Immature natural killer cell (primary cell): ENCODE results near the gene DCLRE1C. TPM values are rescaled to one million over a fixed set of nuclear protein-coding genes. Genes with fewer than 3 reads are reported as not detected.

Experiments used
- DNase-seq, 3 donors: peaks; one replicate each; pipeline ENCODE4 v3.0.0; 2022; ENCODE audit warnings: mixed read lengths in 1 of 3
- H3K27ac Mint-ChIP-seq, 6 donors: one replicate each; pipeline ENCODE4 v1.8.0; 2020; ENCODE audit warnings: mixed read lengths in 6 of 6, mild to moderate bottlenecking in 5 of 6, inconsistent platforms in 4 of 6, moderate library complexity in 3 of 6
- H3K27me3 Mint-ChIP-seq, 3 donors: one replicate each; pipeline ENCODE4 v1.8.0; 2020 to 2021; ENCODE audit warnings: low read depth in 3 of 3, mild to moderate bottlenecking in 3 of 3, mixed read lengths in 3 of 3, moderate library complexity in 3 of 3, inconsistent platforms in 1 of 3
- H3K36me3 Mint-ChIP-seq, 3 donors: one replicate each; pipeline ENCODE4 v1.8.0; 2020; ENCODE audit warnings: mixed read lengths in 3 of 3, inconsistent platforms in 2 of 3, mild to moderate bottlenecking in 2 of 3
- H3K4me1 Mint-ChIP-seq, 2 donors: one replicate each; pipeline ENCODE4 v1.8.0; 2020; ENCODE audit warnings: inconsistent platforms in 2 of 2, mild to moderate bottlenecking in 2 of 2, mixed read lengths in 2 of 2, moderate library complexity in 1 of 2
- H3K4me3 Mint-ChIP-seq, 5 donors: one replicate each; pipeline ENCODE4 v1.8.0; 2020; ENCODE audit warnings: mild to moderate bottlenecking in 5 of 5, mixed read lengths in 5 of 5, inconsistent platforms in 3 of 5, moderate library complexity in 3 of 5
- H3K9me3 Mint-ChIP-seq, 6 donors: one replicate each; pipeline ENCODE4 v1.8.0; 2020; ENCODE audit warnings: mild to moderate bottlenecking in 6 of 6, mixed read lengths in 6 of 6, inconsistent platforms in 4 of 6, moderate library complexity in 3 of 6
- polyA plus RNA-seq, 3 donors: library from polyadenylated mRNA; unstranded; fragments of 300-500 nt; fragmentation: Illumina TruSeq; gene quantifications; one replicate each; pipeline ENCODE4 v1.2.3, GENCODE V29; 2021

Gene DCLRE1C
- polyA plus RNA-seq, 3 donors from 2014 or later: 9.3 to 33.8 (median 13.9) TPM

GRCh38 chr10:14860791-14861190 lies 93.1 kb downstream of the DCLRE1C start:
- DNase-seq: no peak
- Mint-ChIP-seq H3K4me3 (no peak overlapping the region), H3K9me3 (no peaks in the 10 kb centered on the region), H3K27me3 (peaks cover 0 to 2% (median 0%) of the 10 kb centered on the region in 3 donors), H3K27ac (peak overlapping the region in 1 of 6 donors; percentile 55), H3K4me1 (peaks cover 2 to 7% of the 10 kb centered on the region in 2 donors), H3K36me3 (peaks cover 7 to 28% (median 11%) of the 10 kb centered on the region in 3 donors)

- peaks cover 8 to 33% (median 15%) of the 10 kb centered on the region in 3 donors for H3K36me3 Mint-ChIP-seq
Measured at GRCh38 chr10:14859775-14860174, 94.1 kb downstream of the DCLRE1C start.

GRCh38 chr10:14859043-14859442 lies 94.9 kb downstream of the DCLRE1C start:
- H3K27ac Mint-ChIP-seq: peak overlapping the region in 1 of 6 donors; percentile 30
- H3K4me3 Mint-ChIP-seq: no peak overlapping the region
- no peaks in the 10 kb centered on the region for H3K9me3 Mint-ChIP-seq
- peaks cover 15 to 33% (median 22%) of the 10 kb centered on the region in 3 donors for H3K36me3 Mint-ChIP-seq
- no peak for DNase-seq
- no peaks in the 10 kb centered on the region for H3K27me3 Mint-ChIP-seq
- peaks cover 2 to 7% of the 10 kb centered on the region in 2 donors for H3K4me1 Mint-ChIP-seq

More at GRCh38 chr10:14859775-14860174, 94.1 kb downstream of the DCLRE1C start:
- Mint-ChIP-seq H3K4me1 (peaks cover 2 to 7% of the 10 kb centered on the region in 2 donors), H3K27ac (peak overlapping the region in 1 of 6 donors; percentile 30), H3K27me3 (peaks cover 0 to 2% (median 0%) of the 10 kb centered on the region in 3 donors), H3K9me3 (no peaks in the 10 kb centered on the region), H3K4me3 (no peak overlapping the region)
- no peak for DNase-seq

GRCh38 chr10:14858338-14858960 lies 95.4 kb downstream of the DCLRE1C start:
- H3K36me3 Mint-ChIP-seq: peaks cover 12 to 37% (median 24%) of the 10 kb centered on the region in 3 donors

GRCh38 chr10:14855453-14855852 lies 98.4 kb downstream of the DCLRE1C start:
- Mint-ChIP-seq H3K4me3 (no peak overlapping the region), H3K36me3 (peaks cover 28 to 40% (median 30%) of the 10 kb centered on the region in 3 donors), H3K9me3 (no peaks in the 10 kb centered on the region), H3K27me3 (no peaks in the 10 kb centered on the region), H3K4me1 (peaks cover 0 to 7% of the 10 kb centered on the region in 2 donors), H3K27ac (no peak overlapping the region)
- DNase-seq: no peak

More at GRCh38 chr10:14858338-14858960, 95.4 kb downstream of the DCLRE1C start:
- Mint-ChIP-seq H3K9me3 (no peaks in the 10 kb centered on the region), H3K4me1 (peaks cover under 1 to 7% of the 10 kb centered on the region in 2 donors), H3K4me3 (no peak overlapping the region), H3K27me3 (no peaks in the 10 kb centered on the region), H3K27ac (no peak overlapping the region)
- DNase-seq: no peak

- H3K36me3 Mint-ChIP-seq: peaks cover 26 to 35% (median 33%) of the 10 kb centered on the region in 3 donors
- no peak for DNase-seq
- H3K27ac Mint-ChIP-seq: no peak overlapping the region
- peaks cover 0 to 5% of the 10 kb centered on the region in 2 donors for H3K4me1 Mint-ChIP-seq
- H3K27me3 Mint-ChIP-seq: no peaks in the 10 kb centered on the region
- no peaks in the 10 kb centered on the region for H3K9me3 Mint-ChIP-seq
- H3K4me3 Mint-ChIP-seq: no peak overlapping the region
Measured at GRCh38 chr10:14852236-14852635, 101.7 kb downstream of the DCLRE1C start.

Other genes with a start within 250 kb of the DCLRE1C start
- gene FAM107B, start 179.2 kb downstream of the DCLRE1C start, polyA plus RNA-seq: 100 to 1,000 TPM; 240 to 338 (median 268) TPM
- gene CDNF, start 116.1 kb downstream of the DCLRE1C start, polyA plus RNA-seq: 1 to 10 TPM in 1 of 3 donors, under 1 TPM in 1, not detected in 1; 0.58 to 1.3 TPM
- gene HSPA14, start 115.8 kb downstream of the DCLRE1C start, polyA plus RNA-seq: 10 to 100 TPM; 17.0 to 22.0 (median 19.0) TPM
- 10 to 100 TPM; 10.1 to 21.3 (median 13.6) TPM for gene MSANTD7, start 115.8 kb downstream of the DCLRE1C start, polyA plus RNA-seq
- 1 to 10 TPM in 2 of 3 donors, not detected in 1; 2.6 to 5.0 TPM for gene SUV39H2, start 75.2 kb downstream of the DCLRE1C start, polyA plus RNA-seq
- gene MEIG1, start 5.3 kb upstream of the DCLRE1C start, polyA plus RNA-seq: 1 to 10 TPM in 2 of 3 donors, not detected in 1; 1.1 to 1.5 TPM
- gene OLAH, start 89.8 kb upstream of the DCLRE1C start, polyA plus RNA-seq: not detected
- gene ACBD7, start 134.7 kb upstream of the DCLRE1C start, polyA plus RNA-seq: not detected
- 10 to 100 TPM; 20.6 to 24.3 (median 22.2) TPM for gene RPP38, start 143.3 kb upstream of the DCLRE1C start, polyA plus RNA-seq
- 10 to 100 TPM; 22.2 to 38.0 (median 24.7) TPM for gene NMT2, start 214.6 kb upstream of the DCLRE1C start, polyA plus RNA-seq